ENCODE results near the gene IGSF9B. TPM values are rescaled to one million over a fixed set of nuclear protein-coding genes. Genes with fewer than 3 reads are reported as not detected.
"Not testable (repeated sequence)": the region's sequence is repeated elsewhere in the genome, so short reads cannot be mapped to it uniquely, and the experiment has no call there.

Gene IGSF9B, protein sequence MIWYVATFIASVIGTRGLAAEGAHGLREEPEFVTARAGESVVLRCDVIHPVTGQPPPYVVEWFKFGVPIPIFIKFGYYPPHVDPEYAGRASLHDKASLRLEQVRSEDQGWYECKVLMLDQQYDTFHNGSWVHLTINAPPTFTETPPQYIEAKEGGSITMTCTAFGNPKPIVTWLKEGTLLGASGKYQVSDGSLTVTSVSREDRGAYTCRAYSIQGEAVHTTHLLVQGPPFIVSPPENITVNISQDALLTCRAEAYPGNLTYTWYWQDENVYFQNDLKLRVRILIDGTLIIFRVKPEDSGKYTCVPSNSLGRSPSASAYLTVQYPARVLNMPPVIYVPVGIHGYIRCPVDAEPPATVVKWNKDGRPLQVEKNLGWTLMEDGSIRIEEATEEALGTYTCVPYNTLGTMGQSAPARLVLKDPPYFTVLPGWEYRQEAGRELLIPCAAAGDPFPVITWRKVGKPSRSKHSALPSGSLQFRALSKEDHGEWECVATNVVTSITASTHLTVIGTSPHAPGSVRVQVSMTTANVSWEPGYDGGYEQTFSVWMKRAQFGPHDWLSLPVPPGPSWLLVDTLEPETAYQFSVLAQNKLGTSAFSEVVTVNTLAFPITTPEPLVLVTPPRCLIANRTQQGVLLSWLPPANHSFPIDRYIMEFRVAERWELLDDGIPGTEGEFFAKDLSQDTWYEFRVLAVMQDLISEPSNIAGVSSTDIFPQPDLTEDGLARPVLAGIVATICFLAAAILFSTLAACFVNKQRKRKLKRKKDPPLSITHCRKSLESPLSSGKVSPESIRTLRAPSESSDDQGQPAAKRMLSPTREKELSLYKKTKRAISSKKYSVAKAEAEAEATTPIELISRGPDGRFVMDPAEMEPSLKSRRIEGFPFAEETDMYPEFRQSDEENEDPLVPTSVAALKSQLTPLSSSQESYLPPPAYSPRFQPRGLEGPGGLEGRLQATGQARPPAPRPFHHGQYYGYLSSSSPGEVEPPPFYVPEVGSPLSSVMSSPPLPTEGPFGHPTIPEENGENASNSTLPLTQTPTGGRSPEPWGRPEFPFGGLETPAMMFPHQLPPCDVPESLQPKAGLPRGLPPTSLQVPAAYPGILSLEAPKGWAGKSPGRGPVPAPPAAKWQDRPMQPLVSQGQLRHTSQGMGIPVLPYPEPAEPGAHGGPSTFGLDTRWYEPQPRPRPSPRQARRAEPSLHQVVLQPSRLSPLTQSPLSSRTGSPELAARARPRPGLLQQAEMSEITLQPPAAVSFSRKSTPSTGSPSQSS (N-terminal part only)
- total RNA-seq (5.1 and 5.9 TPM in 2 replicates), polyA plus RNA-seq (1.7 and 2.3 TPM in 2 replicates)

DNA sequence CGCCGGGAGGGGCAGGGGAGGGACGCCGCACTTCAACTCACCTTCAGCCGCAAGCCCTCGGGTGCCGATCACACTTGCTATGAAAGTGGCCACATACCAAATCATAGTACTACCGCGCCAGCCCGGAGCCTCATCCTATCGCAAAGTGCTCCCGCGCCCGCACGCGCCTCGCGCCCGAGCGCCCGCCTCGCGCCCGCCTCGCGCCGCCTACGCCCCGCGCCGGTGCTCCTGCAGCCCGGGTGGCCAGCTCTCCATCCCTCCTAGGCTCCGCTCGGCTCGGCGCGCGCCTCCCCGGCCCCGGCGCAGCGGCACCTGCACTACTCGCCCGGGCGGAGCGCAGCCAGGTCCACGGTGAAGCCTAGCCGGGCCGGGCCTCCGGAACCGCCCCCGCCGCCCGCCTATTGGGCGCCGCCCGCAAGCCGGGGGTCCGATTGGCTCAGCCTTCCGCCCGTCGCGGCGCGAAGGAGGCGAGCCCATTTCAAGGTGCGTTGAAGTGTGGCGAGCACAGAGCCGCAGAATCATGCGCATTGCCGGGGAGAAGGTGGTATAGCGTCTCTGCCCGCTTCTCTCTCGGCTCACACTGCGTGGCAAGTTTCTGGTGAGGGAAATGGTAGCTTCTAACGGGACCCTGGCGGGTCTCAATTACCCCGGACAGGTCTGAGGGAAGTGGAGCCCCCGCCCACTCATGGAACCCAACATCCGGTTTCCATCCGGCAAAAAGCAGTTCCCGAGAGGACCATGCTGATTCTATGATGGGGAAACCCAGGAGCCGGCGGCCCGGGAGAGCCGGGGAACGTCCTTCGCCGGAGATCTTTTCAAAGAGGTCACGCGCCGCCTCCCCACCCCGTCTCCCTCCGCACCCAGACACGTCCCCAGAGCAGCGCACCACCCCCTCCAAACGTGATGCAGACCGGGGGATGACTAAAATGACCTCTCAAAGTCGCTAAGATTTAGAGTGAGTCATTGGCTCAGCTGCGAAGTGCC is at the start of gene IGSF9B:
IGSF9B (minus strand) TSS at position 319 of the 984 bp plus-strand sequence; CDS start at position 105, 214 bp downstream.
- no peaks in the 10 kb centered on the region for H3K36me3 ChIP-seq
- DNase-seq (ENCODE audit: low read depth in 1 of 2, low spot score in 1 of 2): peak; percentile 82 to 93
- no peak within 1 kb of the TSS for H3K27ac ChIP-seq
- no peaks in the 10 kb centered on the region for H3K9me3 ChIP-seq (ENCODE audit: low read depth)
- H3K4me3 ChIP-seq: peak within 1 kb of the TSS; percentile 50
- TF ChIP-seq, protein P1, sequence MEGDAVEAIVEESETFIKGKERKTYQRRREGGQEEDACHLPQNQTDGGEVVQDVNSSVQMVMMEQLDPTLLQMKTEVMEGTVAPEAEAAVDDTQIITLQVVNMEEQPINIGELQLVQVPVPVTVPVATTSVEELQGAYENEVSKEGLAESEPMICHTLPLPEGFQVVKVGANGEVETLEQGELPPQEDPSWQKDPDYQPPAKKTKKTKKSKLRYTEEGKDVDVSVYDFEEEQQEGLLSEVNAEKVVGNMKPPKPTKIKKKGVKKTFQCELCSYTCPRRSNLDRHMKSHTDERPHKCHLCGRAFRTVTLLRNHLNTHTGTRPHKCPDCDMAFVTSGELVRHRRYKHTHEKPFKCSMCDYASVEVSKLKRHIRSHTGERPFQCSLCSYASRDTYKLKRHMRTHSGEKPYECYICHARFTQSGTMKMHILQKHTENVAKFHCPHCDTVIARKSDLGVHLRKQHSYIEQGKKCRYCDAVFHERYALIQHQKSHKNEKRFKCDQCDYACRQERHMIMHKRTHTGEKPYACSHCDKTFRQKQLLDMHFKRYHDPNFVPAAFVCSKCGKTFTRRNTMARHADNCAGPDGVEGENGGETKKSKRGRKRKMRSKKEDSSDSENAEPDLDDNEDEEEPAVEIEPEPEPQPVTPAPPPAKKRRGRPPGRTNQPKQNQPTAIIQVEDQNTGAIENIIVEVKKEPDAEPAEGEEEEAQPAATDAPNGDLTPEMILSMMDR (IDR thresholded peaks at IDR 0.05; ENCODE audit: low read depth, low read length): no peak
- peaks cover 10% of the 10 kb centered on the region for H3K4me1 ChIP-seq (ENCODE audit: low read depth)
- H3K27me3 ChIP-seq: peaks cover 89% of the 10 kb centered on the region

DNA sequence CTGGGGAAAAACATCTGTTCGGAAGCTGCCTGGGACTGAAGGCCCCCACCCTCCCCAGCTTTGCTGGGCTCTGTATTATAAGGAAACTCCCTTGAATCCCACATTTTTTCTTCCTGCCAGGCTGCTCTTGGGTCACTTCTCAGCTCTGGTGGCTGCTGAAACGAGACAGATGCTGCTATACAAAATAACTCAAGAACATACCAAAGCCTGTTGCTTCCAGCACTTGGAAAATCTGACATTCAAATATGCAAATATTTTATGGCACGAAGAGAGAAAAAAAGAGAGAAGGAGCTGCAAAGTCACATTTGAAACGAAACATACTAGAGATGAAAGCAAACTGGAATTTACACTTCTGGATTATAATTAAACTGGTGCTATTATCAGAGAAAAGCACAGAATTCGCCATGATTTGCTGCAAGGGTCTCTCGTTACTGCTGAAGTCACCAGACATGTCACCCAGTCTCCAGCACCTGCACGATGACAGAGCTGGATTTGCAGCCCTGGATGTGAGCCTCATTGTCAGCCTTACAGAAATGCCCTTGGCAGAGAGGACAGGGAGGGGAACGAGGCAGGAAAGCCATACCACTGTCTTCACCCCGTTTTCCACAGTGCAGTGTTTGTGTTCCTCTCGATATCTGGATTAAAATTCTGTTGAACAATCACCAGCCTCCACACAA is 47.9 kb upstream of the IGSF9B start:
- H3K27me3 ChIP-seq: no peaks in the 10 kb centered on the region
- H3K36me3 ChIP-seq: no peaks in the 10 kb centered on the region
- H3K27ac ChIP-seq: no peak overlapping the region
- TF ChIP-seq, protein P1 (IDR thresholded peaks at IDR 0.05; ENCODE audit: low read depth, low read length): no peak
- no peaks in the 10 kb centered on the region for H3K9me3 ChIP-seq (ENCODE audit: low read depth)
- H3K4me3 ChIP-seq: no peak overlapping the region
- no peaks in the 10 kb centered on the region for H3K4me1 ChIP-seq (ENCODE audit: low read depth)
- DNase-seq (ENCODE audit: low read depth in 1 of 2, low spot score in 1 of 2): no peak

DNA sequence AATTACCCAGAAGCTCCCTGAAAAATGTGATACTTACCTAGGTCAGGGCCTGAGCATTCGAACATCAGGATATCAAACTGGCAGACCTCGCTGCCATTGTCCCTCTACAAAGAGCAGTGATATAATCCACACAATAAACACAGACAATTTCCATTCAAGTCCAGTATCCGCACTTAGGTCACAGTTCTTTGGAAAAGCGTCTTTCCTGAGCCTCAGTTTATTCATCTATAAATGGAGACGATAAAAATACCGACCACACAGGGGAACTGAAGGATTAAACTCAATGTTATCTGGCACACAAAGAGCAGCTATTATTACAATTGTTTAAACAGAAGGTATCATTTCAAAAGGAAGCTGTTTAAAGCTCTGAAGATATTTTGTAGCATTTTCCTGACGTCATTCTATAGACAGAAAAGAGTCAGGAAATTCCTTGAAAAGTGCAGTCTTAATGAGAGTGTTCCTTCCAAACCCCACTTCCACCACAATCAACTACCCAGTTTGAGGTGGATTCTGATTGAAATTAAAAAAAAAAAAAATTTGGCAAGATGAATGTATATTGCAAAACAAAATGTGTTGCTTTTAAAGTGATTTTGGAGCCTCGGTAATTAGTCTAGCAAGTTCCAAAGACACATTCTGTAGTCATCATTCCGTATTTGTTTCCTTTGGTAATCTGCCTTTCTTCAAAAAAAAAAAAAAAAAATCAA is 47.2 kb upstream of the IGSF9B start:
- no peak overlapping the region for H3K4me3 ChIP-seq
- DNase-seq (ENCODE audit: low read depth in 1 of 2, low spot score in 1 of 2): no peak
- TF ChIP-seq, protein P1 (IDR thresholded peaks at IDR 0.05; ENCODE audit: low read depth, low read length): no peak
- no peaks in the 10 kb centered on the region for H3K27me3 ChIP-seq
- no peaks in the 10 kb centered on the region for H3K36me3 ChIP-seq
- no peak overlapping the region for H3K27ac ChIP-seq
- H3K9me3 ChIP-seq (ENCODE audit: low read depth): no peaks in the 10 kb centered on the region
- H3K4me1 ChIP-seq (ENCODE audit: low read depth): no peaks in the 10 kb centered on the region

DNA sequence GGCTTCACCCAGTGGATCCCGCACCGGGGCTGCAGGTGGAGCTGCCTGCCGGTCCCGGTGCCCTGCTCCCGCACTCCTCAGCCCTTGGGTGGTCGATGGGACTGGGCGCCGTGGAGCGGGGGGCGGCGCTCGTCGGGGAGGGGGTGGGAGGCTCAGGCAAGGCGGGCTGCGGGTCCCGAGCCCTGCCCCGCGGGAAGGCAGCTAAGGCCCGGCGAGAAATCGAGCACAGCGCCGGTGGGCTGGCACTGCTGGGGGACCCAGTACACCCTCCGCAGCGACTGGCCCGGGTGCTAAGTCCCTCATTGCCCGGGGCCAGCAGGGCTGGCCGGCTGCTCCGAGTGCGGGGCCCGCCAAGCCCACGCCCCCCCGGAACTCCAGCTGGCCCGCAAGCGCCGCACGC is 46.1 kb upstream of the IGSF9B start:
- not testable (repeated sequence) for DNase-seq (ENCODE audit: low read depth in 1 of 2, low spot score in 1 of 2); H3K4me3 ChIP-seq; H3K27ac ChIP-seq; H3K4me1 ChIP-seq (ENCODE audit: low read depth); H3K36me3 ChIP-seq; H3K9me3 ChIP-seq (ENCODE audit: low read depth); H3K27me3 ChIP-seq

DNA sequence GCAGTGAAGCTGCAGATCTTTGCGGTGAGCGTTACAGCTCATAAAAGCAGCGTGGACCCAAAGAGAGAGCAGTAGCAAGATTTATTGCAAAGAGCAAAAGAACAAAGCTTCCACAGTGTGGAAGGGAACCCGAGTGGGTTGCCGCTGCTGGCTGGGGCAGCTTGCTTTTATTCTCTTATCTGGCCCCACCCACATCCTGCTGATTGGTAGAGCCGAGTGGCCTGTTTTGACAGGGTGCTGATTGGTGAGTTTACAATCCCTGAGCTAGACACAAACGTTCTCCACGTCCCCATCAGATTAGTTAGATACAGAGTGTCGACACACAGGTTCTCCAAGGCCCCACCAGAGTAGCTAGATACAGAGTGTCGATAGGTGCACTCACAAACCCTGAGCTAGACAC is 45.6 kb upstream of the IGSF9B start:
- not testable (repeated sequence) for H3K9me3 ChIP-seq (ENCODE audit: low read depth); DNase-seq (ENCODE audit: low read depth in 1 of 2, low spot score in 1 of 2); H3K4me3 ChIP-seq; H3K27me3 ChIP-seq; H3K27ac ChIP-seq; H3K36me3 ChIP-seq; H3K4me1 ChIP-seq (ENCODE audit: low read depth)

Measured in cardiac muscle cell (in vitro differentiated cells and primary cell).